Stimulated activated naive B cell treated with anti-CD40 and anti-IgM and Interleukin-4, amounts not matched to agents 10 μg/mL and 1 μg/mL and 100 μg/mL, for 72 hours (primary cell): Measurements from ENCODE around the gene DAB1.

ENCODE experiments used
- ATAC-seq, 2 donors: fragments of 150-1000 bp; cut with Tn5 transposase; replicated peaks; 2 replicates each; pipeline ENCODE4 v1.10.0; 2021; ENCODE audit warnings: moderate library complexity in 1 of 2
- DNase-seq: peaks from one replicate; pipeline ENCODE4 v3.0.0; 2021
- H3K27ac Mint-ChIP-seq: one replicate; pipeline ENCODE4 v1.8.0; 2022; ENCODE audit warnings: mild to moderate bottlenecking, mixed read lengths
- H3K27me3 Mint-ChIP-seq, 2 donors: one replicate each; pipeline ENCODE4 v1.8.0; 2022; ENCODE audit warnings: mixed read lengths in 2 of 2
- H3K36me3 Mint-ChIP-seq, 2 donors: one replicate each; pipeline ENCODE4 v1.8.0; 2022; ENCODE audit warnings: mixed read lengths in 2 of 2, mild to moderate bottlenecking in 1 of 2
- H3K4me1 Mint-ChIP-seq, 2 donors: one replicate each; pipeline ENCODE4 v1.8.0; 2022; ENCODE audit warnings: mixed read lengths in 2 of 2, mild to moderate bottlenecking in 1 of 2
- H3K4me3 Mint-ChIP-seq, 2 donors: one replicate each; pipeline ENCODE4 v1.8.0; 2022; ENCODE audit warnings: mild to moderate bottlenecking in 2 of 2, mixed read lengths in 2 of 2, moderate library complexity in 1 of 2
- H3K9me3 Mint-ChIP-seq, 2 donors: one replicate each; pipeline ENCODE4 v1.8.0; 2022; ENCODE audit warnings: mixed read lengths in 2 of 2, mild to moderate bottlenecking in 1 of 2

DAB1 gene

DNA sequence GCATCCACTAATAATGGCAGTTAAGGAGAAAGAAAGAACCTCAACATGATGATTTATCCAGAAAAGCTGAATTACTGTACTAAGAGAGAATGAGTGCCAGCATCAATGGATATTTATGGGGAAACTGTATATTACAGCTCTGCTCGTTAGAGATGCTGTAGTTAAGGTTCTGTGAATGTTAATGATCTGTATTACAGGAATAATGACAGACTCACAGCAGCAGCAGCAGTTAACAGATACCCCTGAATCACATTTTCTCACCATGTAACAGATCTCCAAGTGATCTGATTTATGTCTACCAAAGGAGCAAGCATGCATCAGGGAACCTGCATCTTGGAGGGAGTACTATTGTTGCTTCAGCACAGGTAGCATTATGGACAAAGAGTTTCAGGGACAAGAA is 377.4 kb downstream of the DAB1 start:
- Mint-ChIP-seq H3K27ac (no peak overlapping the region), H3K9me3 (peaks cover 0 to 3% of the 10 kb centered on the region in 2 donors), H3K36me3 (no peaks in the 10 kb centered on the region), H3K4me1 (no peaks in the 10 kb centered on the region), H3K4me3 (no peak overlapping the region), H3K27me3 (peaks cover 2 to 15% of the 10 kb centered on the region in 2 donors)
- ATAC-seq (no peak), DNase-seq (no peak)

DNA sequence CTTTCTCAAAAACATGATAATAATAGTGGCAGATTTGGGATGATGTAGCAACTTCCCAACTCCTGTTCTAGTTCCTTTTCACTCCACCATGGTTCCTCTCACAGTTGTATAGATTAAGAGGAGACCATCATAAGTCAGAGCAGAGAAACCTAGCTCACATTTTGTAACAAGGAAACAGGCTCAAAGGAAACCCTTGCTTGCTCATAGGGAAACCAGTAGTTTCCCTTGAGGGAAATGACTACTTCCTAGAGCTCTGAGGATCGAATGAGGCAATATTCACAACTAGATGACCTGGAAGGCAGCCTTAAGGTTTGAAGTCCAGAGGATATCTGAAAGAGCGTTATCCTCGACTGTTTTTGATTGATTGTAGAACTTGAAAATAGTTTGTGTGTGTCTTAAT is 382.0 kb downstream of the DAB1 start:
- Mint-ChIP-seq H3K27me3 (peaks cover 0 to 5% of the 10 kb centered on the region in 2 donors), H3K4me1 (no peaks in the 10 kb centered on the region), H3K36me3 (no peaks in the 10 kb centered on the region), H3K9me3 (peaks cover 0 to 1% of the 10 kb centered on the region in 2 donors), H3K4me3 (no peak overlapping the region), H3K27ac (no peak overlapping the region)
- DNase-seq (no peak), ATAC-seq (no peak)

DNA sequence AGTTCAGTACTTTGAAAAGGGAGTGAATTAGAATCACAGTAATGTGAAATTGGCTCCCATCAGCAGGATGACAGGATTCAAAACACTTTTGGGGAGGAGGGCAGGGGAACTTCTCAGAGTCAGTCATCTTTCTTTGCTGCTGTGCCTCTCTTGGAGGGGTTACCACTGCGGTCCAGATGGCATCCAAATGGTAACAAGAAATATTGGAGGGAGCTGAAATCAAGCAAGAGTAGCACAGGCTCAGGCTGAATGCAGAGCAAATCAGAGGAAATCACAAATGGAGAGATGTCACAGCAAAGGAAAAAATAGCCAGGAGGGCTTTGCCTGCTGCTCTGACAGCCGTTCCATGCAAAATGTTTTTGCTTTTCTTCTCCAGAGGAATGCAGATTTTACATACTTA is 383.0 kb downstream of the DAB1 start:
- no peak for DNase-seq
- Mint-ChIP-seq H3K9me3 (peaks cover 0 to 3% of the 10 kb centered on the region in 2 donors), H3K4me3 (no peak overlapping the region), H3K4me1 (no peaks in the 10 kb centered on the region), H3K27me3 (peaks cover 0 to 9% of the 10 kb centered on the region in 2 donors), H3K36me3 (no peaks in the 10 kb centered on the region), H3K27ac (no peak overlapping the region)
- no peak for ATAC-seq

DNA sequence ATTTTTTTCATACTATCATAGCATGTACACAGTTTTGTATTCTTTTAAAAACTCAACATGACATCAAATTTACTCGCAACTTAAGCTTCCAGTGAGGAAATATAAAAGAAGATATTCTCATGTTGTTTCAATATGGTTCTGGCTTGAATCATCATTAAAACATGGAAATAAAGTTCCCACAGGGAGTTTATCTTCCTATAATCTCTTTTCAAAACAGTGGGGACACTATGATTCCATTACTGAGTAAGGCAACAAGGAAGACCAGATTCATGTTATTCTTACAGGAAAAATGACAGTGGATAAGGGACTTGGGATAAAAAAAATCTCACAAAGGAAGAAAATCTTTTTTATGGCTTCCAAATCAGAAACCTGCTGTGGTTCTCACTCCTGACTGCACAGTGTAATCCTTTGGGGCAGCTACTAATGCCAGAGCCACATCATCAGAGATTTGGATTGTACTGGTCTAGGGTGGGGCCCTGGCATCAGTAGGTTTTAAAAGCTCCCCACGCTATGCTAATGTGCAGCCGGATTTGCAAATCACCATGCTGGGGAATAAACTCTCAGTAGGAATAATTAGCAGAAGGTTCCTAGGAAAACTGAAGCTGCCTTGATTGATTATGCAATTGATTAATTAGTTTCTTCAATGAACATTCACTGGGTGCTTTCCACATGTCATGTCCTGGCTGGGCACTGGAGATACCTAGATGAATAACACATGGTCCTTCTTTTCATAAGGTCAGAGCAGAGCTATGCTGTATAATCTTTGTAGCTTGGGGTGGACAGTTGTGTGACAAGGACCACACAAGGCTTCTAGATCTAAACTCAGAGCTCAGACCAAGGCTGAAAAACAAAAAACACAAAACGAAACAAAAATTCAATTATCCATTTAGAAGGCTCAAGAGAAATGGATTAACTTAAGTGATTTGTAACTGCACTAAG is 386.9 kb downstream of the DAB1 start:
- Mint-ChIP-seq H3K27me3 (peaks cover 0 to 8% of the 10 kb centered on the region in 2 donors), H3K36me3 (no peaks in the 10 kb centered on the region), H3K4me3 (no peak overlapping the region), H3K27ac (no peak overlapping the region), H3K9me3 (peaks cover 3 to 4% of the 10 kb centered on the region in 2 donors), H3K4me1 (no peaks in the 10 kb centered on the region)
- ATAC-seq (no peak), DNase-seq (no peak)

DNA sequence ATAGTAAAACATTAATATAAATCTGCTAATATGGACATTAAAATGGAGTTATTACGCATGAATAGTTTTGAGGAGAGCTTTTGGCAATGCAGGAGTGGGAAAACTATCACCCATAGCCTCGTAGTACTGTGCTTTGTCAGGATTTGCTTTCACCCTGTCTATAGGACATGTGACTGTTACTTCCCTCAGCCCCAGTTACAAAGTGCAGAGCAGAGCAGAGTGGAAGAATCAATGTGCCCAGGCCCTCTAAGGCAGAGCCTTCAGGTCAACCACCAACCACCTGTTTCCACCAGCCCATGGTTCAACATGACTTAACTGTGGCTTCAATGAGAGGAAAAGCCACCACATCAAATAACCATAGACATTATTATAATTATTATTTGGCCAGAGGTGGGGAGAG is 389.1 kb downstream of the DAB1 start:
- Mint-ChIP-seq H3K9me3 (peaks cover 4% of the 10 kb centered on the region in 2 donors), H3K27me3 (peaks cover 0 to 8% of the 10 kb centered on the region in 2 donors), H3K27ac (no peak overlapping the region), H3K4me3 (no peak overlapping the region), H3K36me3 (no peaks in the 10 kb centered on the region), H3K4me1 (no peaks in the 10 kb centered on the region)
- DNase-seq (no peak), ATAC-seq (no peak)

DNA sequence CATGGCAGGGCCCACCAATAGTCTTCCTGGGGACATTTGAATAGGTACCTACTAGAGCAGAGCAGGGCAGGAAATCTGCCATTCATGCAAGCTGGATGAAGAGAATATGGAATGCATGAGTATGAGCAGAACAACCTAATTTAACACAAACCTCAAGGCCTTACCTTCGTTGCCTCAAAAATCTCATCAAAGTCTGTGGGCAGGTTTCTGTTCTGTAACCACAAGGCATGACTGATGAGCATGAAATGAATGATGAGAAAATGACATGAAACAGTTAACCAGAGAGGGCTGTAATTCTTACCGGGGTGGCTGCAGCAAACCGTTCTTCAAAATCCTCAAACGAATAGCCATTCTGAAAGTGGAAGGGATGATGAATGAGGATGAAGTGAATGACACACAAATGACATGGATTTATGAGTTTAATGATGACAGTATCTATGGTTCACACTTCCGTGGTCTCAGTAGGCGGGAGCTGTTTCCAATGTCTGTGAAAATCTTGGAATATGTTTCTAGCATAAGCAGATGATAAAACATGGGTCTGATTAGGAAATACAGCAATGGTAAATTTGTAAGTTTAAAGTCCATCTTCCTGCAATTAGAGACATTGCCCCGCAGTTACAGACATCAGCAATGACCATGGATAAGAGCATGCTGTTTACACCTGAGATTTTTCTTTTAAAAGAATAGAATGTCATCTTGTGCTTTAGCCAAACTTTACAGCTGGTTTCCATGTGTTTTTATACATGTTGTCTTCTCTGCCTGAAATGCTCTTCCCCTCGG is 390.4 kb downstream of the DAB1 start:
- H3K9me3 Mint-ChIP-seq: peaks cover 7 to 11% of the 10 kb centered on the region in 2 donors
- no peak for DNase-seq
- H3K27me3 Mint-ChIP-seq: peaks cover 0 to 8% of the 10 kb centered on the region in 2 donors
- no peaks in the 10 kb centered on the region for H3K36me3 Mint-ChIP-seq
- no peak overlapping the region for H3K27ac Mint-ChIP-seq
- ATAC-seq: no peak
- H3K4me1 Mint-ChIP-seq: no peaks in the 10 kb centered on the region
- H3K4me3 Mint-ChIP-seq: no peak overlapping the region

DNA sequence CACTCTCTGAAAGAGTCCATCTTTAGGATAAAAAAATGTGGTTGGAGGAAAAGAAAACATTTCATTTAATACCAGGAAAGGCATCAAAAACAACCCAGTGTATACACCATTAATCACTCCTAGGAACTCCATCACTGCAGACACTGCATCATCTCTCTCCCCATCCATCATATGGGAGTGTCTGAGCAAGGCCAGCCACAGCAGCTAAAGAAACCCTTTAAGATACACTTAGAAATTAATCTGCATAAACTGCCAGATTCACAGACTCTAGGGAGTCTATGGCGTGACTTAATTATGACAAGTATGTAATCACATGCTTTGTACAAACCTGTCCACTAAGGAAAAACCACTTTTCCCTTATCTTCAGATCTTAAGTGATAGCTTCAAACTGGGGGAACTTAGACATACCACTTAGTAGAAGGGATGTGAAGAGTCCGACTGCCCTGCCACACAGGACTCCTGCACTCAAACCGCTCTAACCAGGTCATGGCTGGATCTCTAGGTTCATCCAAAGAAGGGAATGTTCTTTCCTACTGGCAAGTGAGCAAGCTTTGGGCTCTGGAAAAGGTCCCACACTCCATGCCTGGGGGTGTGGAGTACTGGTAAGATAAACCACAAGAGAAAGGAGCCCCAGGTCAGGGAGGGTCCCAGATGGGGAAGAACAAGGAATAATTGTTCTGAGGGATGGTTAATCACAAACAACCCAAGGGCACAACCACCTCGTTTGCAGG is 397.1 kb downstream of the DAB1 start:
- peaks cover 6% of the 10 kb centered on the region in 2 donors for H3K27me3 Mint-ChIP-seq
- H3K36me3 Mint-ChIP-seq: no peaks in the 10 kb centered on the region
- no peak overlapping the region for H3K4me3 Mint-ChIP-seq
- H3K4me1 Mint-ChIP-seq: no peaks in the 10 kb centered on the region
- no peak overlapping the region for H3K27ac Mint-ChIP-seq
- peaks cover 10 to 13% of the 10 kb centered on the region in 2 donors for H3K9me3 Mint-ChIP-seq
- no peak for DNase-seq
- ATAC-seq: no peak

DNA sequence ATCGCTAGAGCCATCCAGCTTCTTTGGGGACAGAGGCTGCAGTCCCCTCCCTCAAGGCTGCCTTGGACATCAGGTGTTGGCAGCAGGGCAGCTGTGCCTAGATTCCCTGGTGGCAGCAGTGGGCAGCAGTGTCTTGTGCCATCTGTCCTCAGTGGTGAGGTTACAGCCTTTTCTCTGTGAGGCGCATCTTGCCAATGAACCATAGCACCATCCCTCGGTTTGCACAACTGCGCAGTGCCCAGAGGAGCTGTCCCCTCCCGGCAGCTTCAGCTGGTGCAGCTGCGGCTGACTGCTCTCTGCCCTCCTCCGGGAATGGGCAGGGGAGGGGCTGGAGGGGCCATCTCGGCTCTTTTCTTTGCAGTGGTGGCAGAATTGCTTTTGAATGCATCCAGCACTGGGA is 399.0 kb downstream of the DAB1 start:
- DNase-seq (no peak), ATAC-seq (no peak)
- Mint-ChIP-seq H3K27ac (no peak overlapping the region), H3K27me3 (peaks cover 6 to 9% of the 10 kb centered on the region in 2 donors), H3K4me3 (no peak overlapping the region), H3K4me1 (no peaks in the 10 kb centered on the region), H3K9me3 (peaks cover 12 to 17% of the 10 kb centered on the region in 2 donors), H3K36me3 (no peaks in the 10 kb centered on the region)

DNA sequence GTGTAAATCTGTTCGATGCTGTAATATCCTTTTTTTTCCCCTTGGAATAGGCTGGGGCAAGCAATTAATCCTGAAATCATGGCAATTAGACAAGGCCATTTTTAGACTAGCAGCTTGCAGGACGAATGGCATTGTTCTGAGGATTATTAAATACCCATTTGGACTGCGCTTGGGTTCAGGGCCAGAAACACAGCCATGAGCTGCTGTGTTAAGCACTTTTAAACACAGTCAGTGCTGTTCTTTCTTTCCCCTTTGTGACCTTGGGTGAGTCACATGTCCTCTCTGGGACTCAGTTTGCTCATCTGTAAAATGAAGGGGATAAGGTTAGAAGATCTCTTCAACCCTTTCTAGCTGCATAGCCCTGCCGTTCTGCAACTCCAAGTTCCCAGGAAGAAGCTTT is 399.4 kb downstream of the DAB1 start:
- peaks cover 6 to 9% of the 10 kb centered on the region in 2 donors for H3K27me3 Mint-ChIP-seq
- ATAC-seq: no peak
- no peaks in the 10 kb centered on the region for H3K4me1 Mint-ChIP-seq
- DNase-seq: no peak
- H3K4me3 Mint-ChIP-seq: no peak overlapping the region
- no peak overlapping the region for H3K27ac Mint-ChIP-seq
- H3K9me3 Mint-ChIP-seq: peaks cover 11 to 17% of the 10 kb centered on the region in 2 donors
- H3K36me3 Mint-ChIP-seq: no peaks in the 10 kb centered on the region

DNA sequence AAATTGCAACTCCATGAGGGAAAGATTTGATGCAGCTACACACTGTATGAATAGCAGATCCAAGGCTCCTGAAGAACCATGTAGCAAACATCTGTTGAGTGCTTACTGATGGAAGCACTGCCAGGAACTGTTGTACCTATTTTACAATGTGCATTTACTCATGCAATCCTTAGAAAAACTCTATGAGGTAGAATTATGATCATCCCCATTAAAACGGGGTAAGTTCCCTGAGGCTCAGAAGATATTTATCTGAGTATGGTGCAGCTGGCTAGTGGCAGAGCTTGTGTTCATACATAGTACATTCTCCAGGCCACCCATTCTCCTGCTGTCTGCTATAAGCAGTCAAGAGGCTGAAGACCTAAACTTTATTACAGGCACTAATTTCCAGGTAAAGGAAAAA is 403.6 kb downstream of the DAB1 start:
- no peak overlapping the region for H3K4me3 Mint-ChIP-seq
- no peaks in the 10 kb centered on the region for H3K36me3 Mint-ChIP-seq
- no peak for ATAC-seq

DNA sequence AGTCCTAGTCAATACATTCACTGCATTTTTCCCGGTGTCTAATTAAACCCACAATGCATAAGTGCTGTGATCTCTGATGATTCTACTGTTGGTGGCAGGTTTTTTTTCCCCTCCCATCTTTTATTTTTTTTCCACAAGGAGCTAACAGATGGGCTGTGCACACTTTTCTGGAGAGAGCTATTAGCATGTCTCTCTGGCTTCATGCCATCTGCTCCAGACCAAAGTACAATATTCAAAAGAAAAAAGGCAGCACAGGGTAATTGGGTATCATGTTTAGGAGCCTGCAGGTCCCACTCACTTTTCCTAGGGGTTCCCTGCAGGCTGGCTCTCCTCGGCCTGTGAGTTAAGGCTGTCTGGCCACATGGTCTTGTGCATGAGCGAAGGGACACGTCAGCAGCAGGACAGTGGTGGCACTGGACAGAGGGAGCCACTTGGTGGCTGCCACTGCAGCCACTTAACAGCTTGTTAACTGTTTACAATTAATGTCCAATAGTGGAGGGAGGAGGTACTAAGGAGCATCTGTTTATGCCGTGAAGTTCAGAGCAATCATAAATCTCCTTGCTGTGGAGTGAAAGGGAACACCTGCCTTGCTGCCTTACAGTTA is 404.5 kb downstream of the DAB1 start:
- DNase-seq (no peak), ATAC-seq (no peak)
- Mint-ChIP-seq H3K4me1 (no peaks in the 10 kb centered on the region), H3K9me3 (peaks cover 4 to 10% of the 10 kb centered on the region in 2 donors), H3K27ac (no peak overlapping the region), H3K36me3 (no peaks in the 10 kb centered on the region), H3K4me3 (no peak overlapping the region), H3K27me3 (peaks cover 6 to 13% of the 10 kb centered on the region in 2 donors)

More for the DNA sequence above, 403.6 kb downstream of the DAB1 start:
- Mint-ChIP-seq H3K9me3 (peaks cover 4 to 10% of the 10 kb centered on the region in 2 donors), H3K4me1 (no peaks in the 10 kb centered on the region), H3K27me3 (peaks cover 6 to 13% of the 10 kb centered on the region in 2 donors), H3K27ac (no peak overlapping the region)
- DNase-seq: no peak

DNA sequence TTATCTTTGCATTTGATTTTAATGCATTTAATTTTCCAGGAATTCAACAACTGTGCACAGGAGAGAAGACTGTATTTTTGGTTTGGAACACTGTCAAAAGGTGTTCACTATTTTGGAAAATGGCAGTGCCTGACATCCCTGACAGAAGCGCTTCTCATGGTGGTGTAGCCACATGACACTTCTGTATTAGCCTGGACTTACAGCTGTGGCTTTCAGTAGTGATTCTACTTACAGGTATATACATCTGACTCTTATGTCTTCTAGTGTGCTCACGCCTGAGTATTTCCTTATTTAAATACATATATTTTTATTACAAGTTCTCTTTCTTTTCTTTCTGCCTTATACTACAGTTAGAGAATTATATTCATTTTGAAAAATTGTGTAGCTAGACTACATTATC is 405.7 kb downstream of the DAB1 start:
- Mint-ChIP-seq H3K9me3 (peaks cover 2 to 6% of the 10 kb centered on the region in 2 donors), H3K4me3 (no peak overlapping the region), H3K36me3 (no peaks in the 10 kb centered on the region), H3K27ac (no peak overlapping the region), H3K27me3 (peaks cover under 1 to 8% of the 10 kb centered on the region in 2 donors), H3K4me1 (no peaks in the 10 kb centered on the region)
- ATAC-seq (no peak), DNase-seq (no peak)

DNA sequence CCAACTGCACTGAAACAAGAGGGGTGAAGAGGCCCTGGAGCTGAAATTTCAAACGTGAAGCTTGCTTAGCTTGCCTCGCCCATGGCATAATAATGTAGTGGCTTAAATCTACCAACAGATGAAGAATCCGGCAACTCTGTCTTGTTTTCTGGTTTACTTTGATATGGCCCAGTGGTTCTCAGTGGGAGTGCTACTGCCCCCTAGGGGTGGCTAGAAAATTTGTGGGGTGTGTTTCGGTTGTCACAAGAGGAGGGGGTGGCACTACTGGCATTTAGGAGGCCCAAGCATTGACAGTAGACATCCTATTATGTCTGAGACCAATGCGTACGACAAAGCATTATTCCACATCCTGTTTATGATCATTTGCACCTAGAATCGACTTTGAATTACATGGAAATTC is 406.1 kb downstream of the DAB1 start:
- Mint-ChIP-seq H3K27ac (no peak overlapping the region), H3K4me1 (no peaks in the 10 kb centered on the region), H3K27me3 (peaks cover 0 to 7% of the 10 kb centered on the region in 2 donors), H3K9me3 (peaks cover 2 to 4% of the 10 kb centered on the region in 2 donors), H3K4me3 (no peak overlapping the region), H3K36me3 (no peaks in the 10 kb centered on the region)
- ATAC-seq (no peak), DNase-seq (no peak)

DNA sequence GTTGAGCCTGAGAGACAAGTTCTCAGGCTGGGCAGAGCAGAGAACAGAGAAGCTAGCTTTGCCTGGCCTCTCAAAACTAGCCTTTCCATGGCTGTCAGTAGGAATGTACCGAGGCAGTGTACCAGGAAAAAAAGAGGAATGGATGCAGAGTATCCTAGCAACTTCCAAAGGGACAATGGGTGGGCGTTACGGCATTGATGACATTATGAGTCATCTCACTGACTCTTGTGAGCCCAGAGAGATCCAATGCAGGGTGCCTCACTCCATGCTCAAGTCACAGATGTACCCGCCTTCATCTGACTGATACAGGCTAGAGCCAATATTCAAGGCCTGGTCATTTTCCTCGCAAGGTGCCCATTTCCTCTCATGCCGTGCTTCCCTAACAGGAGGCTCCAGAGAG is 406.7 kb downstream of the DAB1 start:
- no peak overlapping the region for H3K4me3 Mint-ChIP-seq
- H3K36me3 Mint-ChIP-seq: no peaks in the 10 kb centered on the region
- no peak for DNase-seq

More for the DNA sequence above, 406.7 kb downstream of the DAB1 start:
- H3K9me3 Mint-ChIP-seq: peaks cover 2 to 4% of the 10 kb centered on the region in 2 donors
- peaks cover 0 to 7% of the 10 kb centered on the region in 2 donors for H3K27me3 Mint-ChIP-seq
- H3K27ac Mint-ChIP-seq: no peak overlapping the region
- no peaks in the 10 kb centered on the region for H3K4me1 Mint-ChIP-seq
- no peak for ATAC-seq
